Middle frontal gyrus (tissue), 1 donor: Measurements from ENCODE around the gene KIAA0930.

Experiments used
- DNase-seq: peaks from one replicate; pipeline ENCODE4 v3.0.0-alpha.2; 2015; ENCODE audit warnings: low spot score; ENCODE audit errors: extremely low spot score

Gene KIAA0930

DNA sequence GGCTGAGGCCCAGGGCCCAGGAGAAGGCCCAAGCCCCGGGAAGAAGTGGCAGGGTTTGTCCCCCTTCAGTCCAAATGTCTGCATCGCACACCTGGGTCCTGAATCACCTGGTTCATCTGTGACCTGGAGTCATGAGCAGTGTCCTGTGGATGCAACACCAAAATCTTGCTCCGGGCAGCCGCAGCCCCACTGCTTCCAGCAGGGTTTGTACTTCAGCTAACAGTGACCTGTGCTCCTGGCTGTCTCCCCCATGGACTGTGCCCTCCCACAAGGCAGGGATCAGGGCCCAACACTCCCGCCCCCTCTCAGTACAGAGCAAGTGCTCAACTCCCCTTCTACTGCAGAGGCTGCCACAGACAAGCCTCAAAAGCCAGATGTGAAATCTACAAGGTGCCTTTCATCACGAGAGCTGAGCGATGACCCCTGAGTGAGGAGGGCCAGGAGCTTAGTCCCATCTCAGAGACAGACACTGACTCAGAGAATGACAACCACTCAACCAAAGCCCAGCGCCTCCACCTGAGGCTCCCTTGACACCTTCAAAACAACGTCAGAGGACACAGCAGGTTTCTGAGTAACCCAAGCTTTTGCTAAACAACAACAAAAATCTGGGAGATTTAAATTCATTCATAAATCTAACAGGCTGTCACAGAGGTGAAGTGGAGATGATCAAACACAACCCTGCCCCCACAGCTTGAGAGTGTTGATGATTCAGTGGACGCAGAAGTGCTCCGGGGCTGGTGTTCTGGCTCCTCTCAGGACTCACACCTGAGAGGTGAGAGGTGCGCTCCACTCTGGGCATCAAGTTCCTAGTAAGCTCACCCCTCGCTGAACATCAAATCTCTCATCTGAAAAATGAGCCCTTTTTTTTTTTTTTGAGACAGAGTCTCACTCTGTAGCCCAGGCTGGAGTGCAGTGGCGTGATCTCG is 3.4 kb downstream of the KIAA0930 start:
- DNase-seq: no peak

GRCh38 chr22:45235851-45236342 is 4.8 kb downstream of the KIAA0930 start:
- no peak for DNase-seq

GRCh38 chr22:45235101-45235777 is 5.5 kb downstream of the KIAA0930 start:
- DNase-seq: no peak

GRCh38 chr22:45233827-45234226 is 6.9 kb downstream of the KIAA0930 start:
- no peak for DNase-seq

DNA sequence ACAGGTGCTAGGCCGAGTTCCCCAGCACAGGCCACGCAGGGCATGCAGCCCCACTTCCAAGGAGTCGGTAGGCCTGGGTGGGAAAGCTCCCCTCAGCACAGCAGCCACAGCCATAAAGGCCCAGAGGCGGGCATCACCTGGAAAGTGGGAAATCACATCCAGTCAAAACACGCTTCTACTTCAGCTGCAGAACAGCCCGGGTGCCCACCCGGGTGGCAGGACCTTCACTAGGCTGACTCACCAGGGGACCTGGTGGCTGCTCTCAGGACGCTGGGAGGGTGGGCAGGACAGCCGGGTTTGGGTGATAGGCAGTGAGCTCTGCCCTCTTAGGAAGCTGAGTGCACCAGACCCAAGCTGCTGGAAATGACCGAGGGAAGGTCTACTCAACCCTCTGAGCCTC is 7.3 kb downstream of the KIAA0930 start:
- no peak for DNase-seq

DNA sequence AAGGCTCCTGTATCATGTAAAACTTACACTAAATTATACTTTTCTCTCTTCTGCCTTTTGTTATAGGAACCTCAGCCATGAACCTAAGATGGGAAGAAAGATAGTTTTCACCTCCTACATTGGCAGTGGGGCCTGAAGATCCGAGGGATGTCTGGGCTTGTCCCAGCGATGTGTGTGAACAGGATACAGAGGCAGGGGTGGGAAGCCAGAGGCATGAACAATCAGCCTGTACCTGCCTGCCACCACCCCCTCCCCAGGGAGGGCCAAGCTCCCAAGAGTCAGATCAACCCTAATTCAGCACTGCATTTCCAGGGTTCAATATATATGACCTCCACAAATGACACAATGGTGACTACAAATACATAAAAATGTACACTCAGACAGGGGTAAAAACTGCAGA is 9.4 kb downstream of the KIAA0930 start:
- DNase-seq: no peak

GRCh38 chr22:45230026-45230721 is 10.5 kb downstream of the KIAA0930 start:
- DNase-seq: no peak

- DNase-seq: no peak
Observed at GRCh38 chr22:45229181-45229580, 11.5 kb downstream of the KIAA0930 start.

- no peak for DNase-seq
Observed at GRCh38 chr22:45228401-45228754, 12.3 kb downstream of the KIAA0930 start.

GRCh38 chr22:45227645-45228400 is 12.9 kb downstream of the KIAA0930 start:
- no peak for DNase-seq

GRCh38 chr22:45226503-45227186 is 14.0 kb downstream of the KIAA0930 start:
- DNase-seq: no peak

DNA sequence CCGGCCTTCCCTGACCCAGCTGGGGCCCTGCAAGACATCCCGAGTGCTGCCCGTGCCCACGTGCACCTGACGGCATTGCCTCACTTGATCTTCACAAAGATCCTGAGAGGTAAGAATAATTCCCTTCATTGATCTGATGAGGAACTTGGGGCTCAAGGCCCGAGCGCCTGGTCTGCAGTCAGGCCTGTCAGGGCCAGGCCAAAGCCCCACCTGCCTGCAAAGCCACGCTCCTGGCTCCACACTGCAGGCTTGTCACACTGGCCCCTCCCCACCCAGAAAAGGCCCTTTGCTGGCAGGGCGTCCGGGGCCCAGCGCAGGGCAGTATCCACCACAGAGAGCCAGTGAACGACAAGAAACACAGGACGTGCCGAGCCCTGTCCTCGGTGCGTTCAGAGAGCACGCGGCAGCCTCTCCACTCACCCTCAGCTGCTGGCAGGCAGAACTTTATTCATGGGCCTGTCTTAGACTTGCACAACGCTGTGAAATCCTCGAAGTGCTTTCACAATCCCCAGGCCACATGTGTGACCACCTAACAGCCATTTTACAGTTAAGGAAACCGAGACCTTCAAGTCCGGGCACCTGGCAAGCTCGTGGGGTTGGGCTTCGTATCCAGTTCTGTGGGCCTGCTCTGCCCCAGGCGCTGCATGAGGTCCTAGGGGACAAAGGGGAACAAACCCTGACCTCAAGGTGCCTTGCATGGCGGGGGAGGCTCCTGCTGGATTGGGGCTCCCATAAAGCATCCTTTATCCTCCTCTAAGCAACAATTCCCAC is 14.8 kb downstream of the KIAA0930 start:
- no peak for DNase-seq

GRCh38 chr22:45224988-45225731 is 15.5 kb downstream of the KIAA0930 start:
- DNase-seq: peak; percentile 72

- DNase-seq: no peak
Observed at GRCh38 chr22:45224331-45224730, 16.4 kb downstream of the KIAA0930 start.

DNA sequence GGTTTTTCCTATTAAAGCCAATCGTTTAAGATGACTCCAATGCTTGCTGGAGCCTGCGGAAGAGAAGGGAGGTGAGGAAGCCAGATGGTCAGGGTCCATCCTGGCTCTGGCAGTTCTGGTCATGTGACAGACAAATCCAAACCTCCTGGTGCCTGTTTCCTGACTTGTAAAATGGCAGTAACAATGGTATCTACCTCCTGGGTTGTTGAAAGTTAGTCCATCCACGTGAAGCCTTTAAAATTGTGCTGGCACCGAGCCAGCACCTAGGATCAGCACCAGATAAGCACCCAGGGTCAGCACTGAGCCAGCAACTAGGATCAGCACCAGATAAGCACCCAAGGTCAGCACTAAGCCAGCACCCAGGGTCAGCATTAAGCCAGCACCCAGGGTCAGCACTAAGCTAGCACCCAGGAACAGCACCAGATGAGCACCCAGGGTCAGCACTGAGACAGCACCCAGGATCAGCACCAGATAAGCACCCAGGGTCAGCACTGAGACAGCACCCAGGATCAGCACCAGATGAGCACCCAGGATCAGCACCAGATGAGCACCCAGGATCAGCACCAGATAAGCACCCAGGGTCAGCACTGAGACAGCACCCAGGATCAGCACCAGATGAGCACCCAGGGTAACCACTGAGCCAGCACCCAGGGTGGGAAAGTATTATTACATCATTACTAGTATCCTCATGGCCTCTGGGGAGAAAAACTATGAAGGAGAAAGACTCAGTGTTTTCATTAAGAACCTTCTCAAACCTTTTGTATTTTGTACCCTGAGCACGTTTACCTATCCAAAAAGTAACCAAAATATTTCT is 17.2 kb downstream of the KIAA0930 start:
- DNase-seq: no peak

GRCh38 chr22:45221201-45221600 is 19.5 kb downstream of the KIAA0930 start:
- no peak for DNase-seq

DNA sequence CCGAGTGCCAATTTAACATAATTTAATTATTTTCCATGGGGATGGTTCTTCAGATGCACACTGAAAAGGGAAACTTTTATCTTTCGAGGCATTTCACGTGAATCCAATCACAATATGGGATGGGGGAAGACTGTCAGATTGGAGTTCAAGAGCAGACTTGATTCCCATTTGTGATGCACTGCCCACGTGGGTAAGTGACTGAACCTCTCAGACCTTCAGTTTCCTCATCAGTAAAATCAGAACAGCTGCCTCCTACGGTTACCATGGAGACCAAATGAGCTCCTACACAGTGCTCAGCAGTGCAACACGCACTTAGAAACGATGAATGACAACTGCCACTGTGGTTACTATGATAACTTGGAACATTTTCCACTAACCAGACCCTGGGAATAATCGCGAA is 21.7 kb downstream of the KIAA0930 start:
- no peak for DNase-seq

DNA sequence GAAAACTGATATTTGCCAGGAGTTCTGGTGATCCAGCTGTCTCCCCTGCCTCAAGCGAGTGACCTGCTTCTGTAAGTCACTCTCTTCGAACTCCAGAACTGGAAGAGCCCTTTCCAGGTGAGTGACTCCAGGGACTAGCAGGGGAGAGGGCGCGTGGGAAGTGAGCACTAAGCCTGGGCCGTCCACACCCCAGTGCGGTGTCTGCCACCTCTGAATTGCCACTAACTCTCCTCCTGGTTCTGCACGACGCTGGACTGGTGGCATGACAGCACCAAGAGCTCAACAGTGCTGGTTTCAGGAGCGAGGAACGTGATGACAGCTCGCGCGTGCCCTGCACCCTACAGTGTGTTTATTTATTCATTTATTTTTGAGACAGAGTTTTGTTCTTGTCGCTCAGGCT is 22.9 kb downstream of the KIAA0930 start:
- no peak for DNase-seq
